ENCODE data around the gene MAPK11. TPM values are rescaled to one million over a fixed set of nuclear protein-coding genes. Genes with fewer than 3 reads are reported as not detected.

The MAPK11 gene
- total and polyA plus RNA-seq, 8 donors, result 0.29 to 13.6 (median 8.9) TPM; not detected in 1

GRCh38 chr22:50317674-50318073 is 47.5 kb upstream of the MAPK11 start:
- TF ChIP-seq POLR2A (IDR thresholded peaks at IDR 0.05), result no peak
- TF ChIP-seq CTCF (IDR thresholded peaks at IDR 0.05), result no peak
- TF ChIP-seq EP300 (IDR thresholded peaks at IDR 0.05), result no peak
- no peak for TF ChIP-seq POLR2AphosphoS5 (IDR thresholded peaks at IDR 0.05)
- intact Hi-C loops (cut with DNase I; ENCODE audit: low total_unique reads), result no loop called here
- H3K36me3 ChIP-seq, result peaks cover 0 to 6% (median 0%) of the 10 kb centered on the region in 4 donors
- H3K4me3 ChIP-seq, result no peak overlapping the region
- DNase-seq, result no peak
- no peak overlapping the region for H3K27ac ChIP-seq
- H3K27me3 ChIP-seq, result no peaks in the 10 kb centered on the region
- no peaks in the 10 kb centered on the region for H3K9me3 ChIP-seq
- H3K4me1 ChIP-seq, result peaks cover 0 to 17% (median 5%) of the 10 kb centered on the region in 4 donors
- 85 to 97% (median 94%) methylated on average over 4 to 7 of the region's 7 CpGs for WGBS, 5 donors

- H3K36me3 ChIP-seq, result peaks cover 0 to 8% (median under 1%) of the 10 kb centered on the region in 4 donors
- no peak overlapping the region for H3K27ac ChIP-seq
- DNase-seq, result no peak
- peaks cover 0 to 17% (median 5%) of the 10 kb centered on the region in 4 donors for H3K4me1 ChIP-seq
- intact Hi-C loops (cut with DNase I; ENCODE audit: low total_unique reads), result no loop called here
- H3K4me3 ChIP-seq, result no peak overlapping the region
- H3K9me3 ChIP-seq, result no peaks in the 10 kb centered on the region
- 78 to 100% (median 86%) methylated on average over 2 to 9 of the region's 9 CpGs for WGBS, 5 donors
- H3K27me3 ChIP-seq, result no peaks in the 10 kb centered on the region
- TF ChIP-seq POLR2A (IDR thresholded peaks at IDR 0.05), result no peak
- no peak for TF ChIP-seq EP300 (IDR thresholded peaks at IDR 0.05)
- no peak for TF ChIP-seq POLR2AphosphoS5 (IDR thresholded peaks at IDR 0.05)
- TF ChIP-seq CTCF (IDR thresholded peaks at IDR 0.05), result no peak
Observed at GRCh38 chr22:50317178-50317577, 47.0 kb upstream of the MAPK11 start.

GRCh38 chr22:50316114-50317065 is 46.2 kb upstream of the MAPK11 start:
- WGBS, 5 donors, result 87 to 95% (median 94%) methylated on average over 24 to 28 of the region's 45 CpGs
- DNase-seq, result no peak
- intact Hi-C loops (cut with DNase I; ENCODE audit: low total_unique reads), result no loop called here

More at GRCh38 chr22:50316114-50317065, 46.2 kb upstream of the MAPK11 start:
- Histone ChIP-seq H3K4me1 (peaks cover 0 to 17% (median 5%) of the 10 kb centered on the region in 4 donors), H3K27me3 (no peaks in the 10 kb centered on the region), H3K4me3 (no peak overlapping the region), H3K9me3 (no peaks in the 10 kb centered on the region), H3K27ac (no peak overlapping the region), H3K36me3 (peaks cover 0 to 16% (median 4%) of the 10 kb centered on the region in 4 donors)
- TF ChIP-seq CTCF (IDR thresholded peaks at IDR 0.05), result no peak
- no peak for TF ChIP-seq POLR2AphosphoS5 (IDR thresholded peaks at IDR 0.05)
- TF ChIP-seq POLR2A (IDR thresholded peaks at IDR 0.05), result no peak
- TF ChIP-seq EP300 (IDR thresholded peaks at IDR 0.05), result no peak
